Fibroblast of lung (primary cell): ENCODE data around the gene ZNF710. TPM values are rescaled to one million over a fixed set of nuclear protein-coding genes. Genes with fewer than 3 reads are reported as not detected.
"Not testable (repeated sequence)": the region's sequence is repeated elsewhere in the genome, so short reads cannot be mapped to it uniquely, and the experiment has no call there.

Experiments used
- DNase-seq, 2 donors: peaks; one replicate each; pipeline versions ENCODE4 v3.0.0 to v3.0.0-alpha.2; 2010; ENCODE audit warnings: low read depth in 2 of 2
- H2AFZ ChIP-seq: 2 replicates; pipeline ENCODE4 v1.5.1; 2012; ENCODE audit warnings: low read length, control low read depth, inconsistent platforms
- H3K27ac ChIP-seq: 2 replicates; pipeline ENCODE4 v1.5.1; 2011; ENCODE audit warnings: low read length, control low read depth; ENCODE audit not compliant: insufficient read depth
- H3K27me3 ChIP-seq: 2 replicates; pipeline ENCODE4 v1.5.1; 2011; ENCODE audit warnings: mild to moderate bottlenecking, low read length; ENCODE audit not compliant: control insufficient read depth, insufficient read depth
- H3K36me3 ChIP-seq: 2 replicates; pipeline ENCODE4 v1.5.1; 2011; ENCODE audit warnings: low read length; ENCODE audit not compliant: control insufficient read depth, insufficient read depth
- H3K4me1 ChIP-seq: 2 replicates; pipeline ENCODE4 v1.5.1; 2011; ENCODE audit warnings: low read length; ENCODE audit not compliant: control insufficient read depth, insufficient read depth; ENCODE audit errors: extremely low read depth
- H3K4me2 ChIP-seq: 2 replicates; pipeline ENCODE4 v1.5.1; 2011; ENCODE audit warnings: low read length, control low read depth; ENCODE audit not compliant: insufficient read depth; ENCODE audit errors: extremely low read depth
- H3K4me3 ChIP-seq, 4 experiments: fragments of 200-600 bp in 1 of 4; sonication (generic) in 1 of 4; replicated peaks in 1 of 4; 2 replicates each; pipeline ENCODE4 v1.5.1; 2011 to 2016; ENCODE audit warnings: low read length in 4 of 4, low read depth in 3 of 4, mild to moderate bottlenecking in 3 of 4, control low read depth in 2 of 4, inconsistent platforms in 1 of 4, mixed read lengths in 1 of 4; ENCODE audit not compliant: insufficient read depth in 1 of 4; ENCODE audit errors: control extremely low read depth in 1 of 4
- H3K79me2 ChIP-seq: 2 replicates; pipeline ENCODE4 v1.5.1; 2012; ENCODE audit warnings: mild to moderate bottlenecking, low read length, inconsistent platforms; ENCODE audit not compliant: control insufficient read depth, insufficient read depth
- H3K9ac ChIP-seq: 2 replicates; pipeline ENCODE4 v1.5.1; 2011; ENCODE audit warnings: mild to moderate bottlenecking, low read length, control low read depth; ENCODE audit not compliant: insufficient read depth
- H3K9me3 ChIP-seq: 2 replicates; pipeline ENCODE4 v1.5.1; 2012; ENCODE audit warnings: low read depth, low read length; ENCODE audit not compliant: control insufficient read depth, insufficient read depth
- H4K20me1 ChIP-seq: 2 replicates; pipeline ENCODE4 v1.5.1; 2011; ENCODE audit warnings: low read length; ENCODE audit not compliant: control insufficient read depth, insufficient read depth; ENCODE audit errors: extremely low read depth
- CTCF ChIP-seq, 2 donors: IDR thresholded peaks in 1 of 2; conservative IDR thresholded peaks in 1 of 2; 1 replicate in 1 of 2; 2 replicates in 1 of 2; pipeline ENCODE4 v1.5.1; 2011 to 2012; ENCODE audit warnings: low read length in 2 of 2, control low read depth in 1 of 2, inconsistent platforms in 1 of 2, low read depth in 1 of 2, mild to moderate bottlenecking in 1 of 2
- EZH2 ChIP-seq: IDR thresholded peaks from 2 replicates; pipeline ENCODE4 v1.5.1; 2012; ENCODE audit warnings: low read length, control low read depth, mild to moderate bottlenecking; ENCODE audit errors: missing control alignments
- polyA plus RNA-seq, 2 donors: library from polyadenylated mRNA; depleted of rRNA in 1 of 2; stranded (reverse) in 1 of 2; unstranded in 1 of 2; fragments of >200 nt; gene quantifications; 2 replicates each; pipeline ENCODE4 v1.2.1, GENCODE V29; 2011 to 2012; ENCODE audit warnings: missing spikeins in 1 of 2
- total RNA-seq: library from RNA; depleted of rRNA; stranded (reverse); fragments of >200 nt; gene quantifications from 2 replicates; pipeline ENCODE4 v1.2.1, GENCODE V29; 2014

ZNF710 gene
- total and polyA plus RNA-seq, 2 donors (not counting 1 experiment from before 2014, with no cell fraction given), result 2.1 to 9.4 TPM

DNA sequence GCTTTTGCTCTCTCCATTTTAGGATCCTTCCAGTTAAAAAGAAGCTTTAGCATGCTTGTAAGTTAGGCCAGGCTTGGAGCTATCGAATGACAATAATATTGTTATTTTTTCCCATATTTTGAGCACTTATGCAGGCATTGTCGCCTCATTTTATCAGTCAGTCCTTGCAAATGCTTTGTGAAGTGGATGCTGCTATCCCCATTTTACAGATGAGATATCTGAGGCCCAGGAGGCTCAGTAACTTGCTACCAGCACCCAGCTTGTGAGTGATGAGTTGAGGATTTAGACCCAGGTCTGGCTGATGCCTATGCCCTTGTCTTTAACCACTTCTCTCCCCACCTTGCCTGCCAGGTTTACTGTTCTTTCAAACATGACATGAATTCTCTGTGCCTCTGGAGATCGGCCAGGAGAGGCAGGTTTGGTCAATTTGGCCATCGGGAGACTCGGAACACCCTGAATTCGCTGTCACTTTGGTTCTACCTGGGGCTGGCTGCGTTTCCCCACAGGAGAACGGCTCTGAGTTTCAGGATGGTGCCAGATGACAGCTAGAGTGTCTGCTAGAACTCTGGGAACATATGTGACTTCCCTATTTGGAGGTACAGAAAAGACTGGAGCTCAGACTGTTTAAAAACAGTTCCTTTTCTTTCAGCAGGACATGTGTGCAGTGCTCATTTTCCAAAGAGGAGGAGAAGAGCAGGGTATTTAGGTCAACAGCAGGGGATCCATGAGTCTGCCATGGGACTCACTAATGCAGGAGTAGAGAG is 25.5 kb upstream of the ZNF710 start:
- Histone ChIP-seq H3K4me3 (no peak overlapping the region), H3K9me3 (no peaks in the 10 kb centered on the region), H3K79me2 (no peaks in the 10 kb centered on the region), H3K36me3 (no peaks in the 10 kb centered on the region), H3K9ac (no peak overlapping the region), H3K4me2 (no peak overlapping the region), H3K4me1 (no peaks in the 10 kb centered on the region), H4K20me1 (no peaks in the 10 kb centered on the region), H2AFZ (no peak overlapping the region), H3K27me3 (peaks cover 2% of the 10 kb centered on the region), H3K27ac (no peak overlapping the region)
- TF ChIP-seq CTCF (conservative IDR thresholded peaks at IDR 0.05 in 1 of 2, IDR thresholded peaks at IDR 0.05 in 1 of 2; ENCODE audit: low read depth in 1 of 2, low read length in 2 of 2) (no peak), EZH2 (no peak)
- DNase-seq, result no peak

DNA sequence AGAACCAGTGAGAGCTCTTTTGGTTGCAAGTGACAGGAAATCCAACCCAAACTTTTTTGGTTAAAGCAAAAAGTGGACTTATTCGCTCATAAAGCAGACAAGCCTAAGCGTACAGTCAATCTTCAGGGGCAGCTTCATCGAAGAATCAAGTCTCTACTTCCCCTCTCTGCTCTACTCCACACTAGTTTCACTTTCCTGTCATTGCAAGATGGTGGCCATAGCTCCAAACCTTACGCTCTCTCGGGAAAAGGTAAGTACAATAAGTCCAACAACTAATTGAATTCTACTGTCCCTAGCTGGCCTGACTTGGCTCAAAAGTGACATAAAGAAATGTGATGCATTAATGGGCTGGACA is 24.9 kb upstream of the ZNF710 start:
- Histone ChIP-seq H3K27me3 (peaks cover 7% of the 10 kb centered on the region), H4K20me1 (no peaks in the 10 kb centered on the region), H3K9ac (no peak overlapping the region), H3K4me2 (no peak overlapping the region), H2AFZ (no peak overlapping the region), H3K36me3 (no peaks in the 10 kb centered on the region), H3K4me1 (no peaks in the 10 kb centered on the region), H3K9me3 (no peaks in the 10 kb centered on the region), H3K79me2 (no peaks in the 10 kb centered on the region), H3K27ac (no peak overlapping the region), H3K4me3 (no peak overlapping the region)
- DNase-seq, result no peak
- TF ChIP-seq CTCF (conservative IDR thresholded peaks at IDR 0.05 in 1 of 2, IDR thresholded peaks at IDR 0.05 in 1 of 2; ENCODE audit: low read depth in 1 of 2, low read length in 2 of 2), result no peak
- no peak for TF ChIP-seq EZH2

- not testable (repeated sequence) for H3K4me1 ChIP-seq, H2AFZ ChIP-seq, H3K9ac ChIP-seq, DNase-seq, H3K9me3 ChIP-seq, H3K27ac ChIP-seq, H3K79me2 ChIP-seq, H3K36me3 ChIP-seq, H3K4me2 ChIP-seq, H3K4me3 ChIP-seq, H3K27me3 ChIP-seq, H4K20me1 ChIP-seq
These were observed 23.3 kb upstream of the ZNF710 start for GRCh38 chr15:89977836-89978235.
